ENCODE results near the gene EAF2. TPM values are rescaled to one million over a fixed set of nuclear protein-coding genes. Genes with fewer than 3 reads are reported as not detected.

Gene EAF2
- total and polyA plus RNA-seq, 2 of the 13 experiments (the other 11 are each of a cell fraction or from before 2014, with no cell fraction given), result 4.0 to 14.6 TPM

GRCh38 chr3:121885386-121885785 is 50.4 kb downstream of the EAF2 start:
- Histone ChIP-seq H2AFZ (ENCODE audit: low read length) (no peak overlapping the region), H3K4me3 (replicated peaks in 1 of 3; ENCODE audit: insufficient read depth in 1 of 3, low read depth in 2 of 3, low read length in 3 of 3) (no peak overlapping the region), H3K9ac (ENCODE audit: insufficient read depth, low read depth, low read length) (no peak overlapping the region), H3K4me2 (ENCODE audit: low read depth, low read length) (no peak overlapping the region), H3K27me3 (ENCODE audit: control insufficient read depth in 1 of 2, insufficient read depth in 2 of 2, low read length in 2 of 2) (no peaks in the 10 kb centered on the region), H3K79me2 (ENCODE audit: insufficient read depth, low read length) (no peaks in the 10 kb centered on the region), H4K20me1 (ENCODE audit: insufficient read depth, low read length) (no peaks in the 10 kb centered on the region), H3K9me3 (ENCODE audit: low read length) (no peaks in the 10 kb centered on the region), H3K27ac (ENCODE audit: extremely low read length, insufficient read depth, low read length) (no peak overlapping the region), H3K4me1 (ENCODE audit: insufficient read depth, low read length) (no peaks in the 10 kb centered on the region), H3K36me3 (replicated peaks in 1 of 2; ENCODE audit: control insufficient read depth in 1 of 2, insufficient read depth in 2 of 2, low read length in 2 of 2) (no peaks in the 10 kb centered on the region)
- ChIA-PET CTCF (ENCODE audit: low intra/inter-chr PET ratio, low total read pairs) (no interaction called here), POLR2A (no interaction called here)
- ATAC-seq (no peak), FAIRE-seq (no peak), DNase-seq (ENCODE audit: low spot score) (no peak)
- no peak for TF ChIP-seq IKZF5 (CRISPR knock-in tag; IDR thresholded peaks at IDR 0.05)
- TF ChIP-seq ZBTB38 (CRISPR knock-in tag; IDR thresholded peaks at IDR 0.05), result no peak
- no TSS peak for BruUV-seq (replicated peaks)
- 88% methylated on average over 2 of the region's 2 CpGs for WGBS (ENCODE audit: low lambda C conversion rate)
- intact Hi-C loops (cut with micrococcal nuclease; ENCODE audit: unreplicated experiment) (no loop called here), in situ Hi-C loops (cut with HindIII; ENCODE audit: extremely low pct_ligation_motif_present, low pct_unique_long_range_greater_than_20kb) (no loop called here)

DNA sequence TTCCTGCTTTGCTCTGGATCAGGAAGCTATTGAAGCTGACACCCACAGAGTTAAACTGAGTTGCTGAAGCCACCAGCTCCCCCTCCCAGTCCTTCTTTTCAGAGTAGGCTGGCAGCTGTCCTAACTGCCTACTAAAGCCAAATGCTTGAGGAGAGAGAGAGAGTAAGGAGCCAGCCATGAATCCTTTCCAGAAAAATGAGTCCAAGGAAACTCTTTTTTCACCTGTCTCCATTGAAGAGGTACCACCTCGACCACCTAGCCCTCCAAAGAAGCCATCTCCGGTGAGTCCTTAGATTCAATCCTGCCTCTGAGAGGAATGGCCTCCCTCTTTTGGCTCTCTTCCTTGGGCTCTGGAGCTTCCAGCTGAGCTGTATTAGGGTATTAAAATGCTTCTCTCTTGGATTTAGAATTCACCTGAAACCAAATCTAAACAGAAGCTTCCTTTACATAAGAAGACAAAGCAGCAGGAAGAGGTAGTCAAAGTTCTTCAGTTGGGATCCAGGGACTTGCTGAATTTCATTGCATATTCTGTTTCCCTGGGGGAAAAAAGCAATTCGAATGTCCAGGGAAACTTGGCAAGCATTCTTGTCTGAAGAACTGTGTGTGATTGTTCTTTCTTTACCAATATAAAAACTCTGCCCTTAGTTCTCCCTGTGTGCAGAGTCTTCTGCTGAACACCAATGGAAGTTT is 59.4 kb downstream of the EAF2 start, which contains the start of gene SLC15A2:
TSS of gene SLC15A2 (plus strand) at position 101 of the 690 bp plus-strand sequence. CDS start at position 177, 76 bp downstream.
- CTCF ChIA-PET (ENCODE audit: low intra/inter-chr PET ratio, low total read pairs), result no interaction called here

More for the DNA sequence above, 59.4 kb downstream of the EAF2 start, which contains the start of gene SLC15A2:
- Histone ChIP-seq H3K4me1 (ENCODE audit: insufficient read depth, low read length) (no peaks in the 10 kb centered on the region), H3K4me3 (replicated peaks in 1 of 3; ENCODE audit: insufficient read depth in 1 of 3, low read depth in 2 of 3, low read length in 3 of 3) (no peak within 1 kb of the TSS), H4K20me1 (ENCODE audit: insufficient read depth, low read length) (no peaks in the 10 kb centered on the region), H3K9me3 (ENCODE audit: low read length) (no peaks in the 10 kb centered on the region), H3K4me2 (ENCODE audit: low read depth, low read length) (no peak within 1 kb of the TSS), H3K9ac (ENCODE audit: insufficient read depth, low read depth, low read length) (no peak within 1 kb of the TSS), H3K27me3 (ENCODE audit: control insufficient read depth in 1 of 2, insufficient read depth in 2 of 2, low read length in 2 of 2) (no peaks in the 10 kb centered on the region), H3K27ac (ENCODE audit: extremely low read length, insufficient read depth, low read length) (no peak within 1 kb of the TSS), H3K79me2 (ENCODE audit: insufficient read depth, low read length) (no peaks in the 10 kb centered on the region), H3K36me3 (replicated peaks in 1 of 2; ENCODE audit: control insufficient read depth in 1 of 2, insufficient read depth in 2 of 2, low read length in 2 of 2) (no peaks in the 10 kb centered on the region), H2AFZ (ENCODE audit: low read length) (no peak within 1 kb of the TSS)
- DNase-seq (ENCODE audit: low spot score) (no peak), FAIRE-seq (no peak), ATAC-seq (no peak)
- in situ Hi-C loops (cut with HindIII; ENCODE audit: extremely low pct_ligation_motif_present, low pct_unique_long_range_greater_than_20kb), result no loop called here
- 68% methylated on average over 3 of the region's 3 CpGs for WGBS (ENCODE audit: low lambda C conversion rate)
- no TSS peak for BruUV-seq (replicated peaks)
- intact Hi-C loops (cut with micrococcal nuclease; ENCODE audit: unreplicated experiment), result no loop called here
- POLR2A ChIA-PET, result no interaction called here
- TF ChIP-seq ZBED4 (CRISPR knock-in tag; IDR thresholded peaks at IDR 0.05; ENCODE audit: borderline replicate concordance), result no peak
- no peak for TF ChIP-seq TAF1 (CRISPR knock-in tag; IDR thresholded peaks at IDR 0.05)
- TF ChIP-seq ZBTB1 (CRISPR knock-in tag; IDR thresholded peaks at IDR 0.05; ENCODE audit: borderline replicate concordance), result no peak

All from HepG2 (cell line).